K562 (cell line): Measurements from ENCODE around the gene YBEY. TPM values are rescaled to one million over a fixed set of nuclear protein-coding genes. Genes with fewer than 3 reads are reported as not detected.

Source experiments
- POLR2H ChIP-seq: IDR thresholded peaks from 2 replicates; pipeline ENCODE4 v1.6.1; 2016; ENCODE audit warnings: missing genetic modification characterization, low read depth, mild to moderate bottlenecking, control low read depth, missing compliant biosample characterization, moderate library complexity
- RBM17 ChIP-seq: fragments of 200-400 bp; formaldehyde crosslinking; IDR thresholded peaks from 2 replicates; pipeline ENCODE4 v1.6.1; 2017; ENCODE audit warnings: low read depth, mild to moderate bottlenecking, low read length, borderline replicate concordance
- RHOXF2B ChIP-seq: fragments of 250-450 bp; sonication (Bioruptor Pico); conservative IDR thresholded peaks from 2 replicates; pipeline ENCODE4 v1.5.1; 2021
- TRIM28 ChIP-seq: fragments of 450-650 bp; IDR thresholded peaks from 2 replicates; pipeline ENCODE4 v1.6.1; 2017
- polyA plus RNA-seq, 8 experiments: library from polyadenylated mRNA; depleted of rRNA in 4 of 8; stranded (reverse) in 5 of 8; unstranded in 3 of 8; fragments of >200 nt; fragmentation: Nextera tagmentation in 2 of 8; fragmentation: Illumina TruSeq in 1 of 8; extraction: Ambion mirVana in 2 of 8; extraction: Trizol in 1 of 8; gene quantifications; 2 replicates each; pipeline versions ENCODE4 v1.2.1 to v1.2.3, GENCODE V29; 2011 to 2014; ENCODE audit warnings: inconsistent platforms in 1 of 8, missing spikeins in 1 of 8
- total RNA-seq, 7 experiments: library from RNA; depleted of rRNA in 6 of 7; stranded (reverse); fragments of >200 nt in 6 of 7; fragmentation: Illumina TruSeq in 2 of 7; extraction: Trizol in 2 of 7; gene quantifications; 2 replicates each; pipeline versions ENCODE4 v1.2.1 to v1.2.3, GENCODE V29; 2011 to 2021; ENCODE audit warnings: low replicate concordance in 1 of 7
- TF ChIP-seq, protein P1 (sequence below): fragments of 450-650 bp; IDR thresholded peaks from 2 replicates; pipeline ENCODE4 v1.6.1; 2016; ENCODE audit warnings: mild to moderate bottlenecking, moderate library complexity
- TF ChIP-seq, protein P2 (sequence below), 2 experiments: fragments of 450-650 bp in 1 of 2; sonication (generic) in 1 of 2; formaldehyde crosslinking in 1 of 2; IDR thresholded peaks in 1 of 2; conservative IDR thresholded peaks in 1 of 2; 2 replicates each; pipeline versions ENCODE4 v1.6.1 to v1.8.1; 2016 to 2023; ENCODE audit warnings: mild to moderate bottlenecking in 2 of 2, moderate library complexity in 2 of 2, inconsistent platforms in 1 of 2, missing genetic modification reagents in 1 of 2
- TF ChIP-seq, protein P3 (sequence below): IDR thresholded peaks from 3 replicates; pipeline ENCODE4 v1.6.1; 2011; ENCODE audit warnings: borderline replicate concordance, mild to moderate bottlenecking; ENCODE audit not compliant: insufficient read length, insufficient read depth
- TF ChIP-seq, protein P4 (sequence below): fragments of 250-450 bp; sonication (Bioruptor Pico); IDR thresholded peaks from 2 replicates; pipeline ENCODE4 v1.5.0; 2021; ENCODE audit warnings: mild to moderate bottlenecking, moderate library complexity

The YBEY gene
- total and polyA plus RNA-seq, 9 of the 15 experiments (the other 6 are each of a cell fraction or from before 2014, with no cell fraction given) = 6.4 to 28.0 (median 12.4) TPM

DNA sequence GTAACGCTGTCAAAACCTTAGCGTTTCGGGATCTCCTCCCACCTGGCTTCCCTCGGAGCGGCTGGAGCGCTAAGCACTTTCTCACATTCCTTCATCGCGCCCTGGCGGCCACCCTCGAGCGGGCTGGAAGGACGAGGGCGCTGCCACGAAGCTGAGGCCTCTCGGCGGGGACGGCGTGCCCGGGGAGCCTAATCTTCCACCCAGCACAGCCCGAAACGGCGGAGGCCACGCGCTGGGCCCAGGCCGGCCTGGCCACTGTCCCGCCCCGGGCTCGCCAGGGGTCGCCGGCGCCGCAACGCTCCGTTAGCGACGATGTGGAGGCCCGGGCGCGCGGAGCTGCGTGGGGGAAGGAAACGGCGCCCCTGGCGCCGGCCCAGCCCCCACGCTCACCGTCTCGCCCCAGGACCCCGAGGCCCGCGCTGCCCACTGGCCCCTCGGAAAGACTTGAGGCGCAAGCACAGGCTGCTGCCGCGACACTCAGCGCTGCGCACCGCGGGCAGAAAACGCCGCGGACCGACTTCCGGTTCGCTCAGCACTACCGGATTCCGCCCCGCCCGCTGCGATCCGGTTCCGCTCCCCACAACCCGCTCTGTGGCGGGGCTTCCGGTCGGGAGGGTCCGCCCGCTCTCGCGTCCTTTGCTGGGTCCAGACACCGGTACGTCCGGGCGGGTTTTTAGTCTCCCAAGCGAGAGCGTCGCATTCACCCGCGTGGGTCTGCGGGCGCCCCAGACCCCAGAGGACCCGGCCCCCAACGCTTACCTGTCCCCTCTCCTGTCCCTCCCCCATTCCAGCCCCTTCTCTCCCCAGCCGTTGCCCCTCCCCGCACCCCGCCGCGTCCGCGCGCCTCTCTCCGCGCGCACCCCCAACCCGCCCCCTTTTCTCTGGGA, at the start of gene YBEY (continued):
- TF ChIP-seq, protein P1, sequence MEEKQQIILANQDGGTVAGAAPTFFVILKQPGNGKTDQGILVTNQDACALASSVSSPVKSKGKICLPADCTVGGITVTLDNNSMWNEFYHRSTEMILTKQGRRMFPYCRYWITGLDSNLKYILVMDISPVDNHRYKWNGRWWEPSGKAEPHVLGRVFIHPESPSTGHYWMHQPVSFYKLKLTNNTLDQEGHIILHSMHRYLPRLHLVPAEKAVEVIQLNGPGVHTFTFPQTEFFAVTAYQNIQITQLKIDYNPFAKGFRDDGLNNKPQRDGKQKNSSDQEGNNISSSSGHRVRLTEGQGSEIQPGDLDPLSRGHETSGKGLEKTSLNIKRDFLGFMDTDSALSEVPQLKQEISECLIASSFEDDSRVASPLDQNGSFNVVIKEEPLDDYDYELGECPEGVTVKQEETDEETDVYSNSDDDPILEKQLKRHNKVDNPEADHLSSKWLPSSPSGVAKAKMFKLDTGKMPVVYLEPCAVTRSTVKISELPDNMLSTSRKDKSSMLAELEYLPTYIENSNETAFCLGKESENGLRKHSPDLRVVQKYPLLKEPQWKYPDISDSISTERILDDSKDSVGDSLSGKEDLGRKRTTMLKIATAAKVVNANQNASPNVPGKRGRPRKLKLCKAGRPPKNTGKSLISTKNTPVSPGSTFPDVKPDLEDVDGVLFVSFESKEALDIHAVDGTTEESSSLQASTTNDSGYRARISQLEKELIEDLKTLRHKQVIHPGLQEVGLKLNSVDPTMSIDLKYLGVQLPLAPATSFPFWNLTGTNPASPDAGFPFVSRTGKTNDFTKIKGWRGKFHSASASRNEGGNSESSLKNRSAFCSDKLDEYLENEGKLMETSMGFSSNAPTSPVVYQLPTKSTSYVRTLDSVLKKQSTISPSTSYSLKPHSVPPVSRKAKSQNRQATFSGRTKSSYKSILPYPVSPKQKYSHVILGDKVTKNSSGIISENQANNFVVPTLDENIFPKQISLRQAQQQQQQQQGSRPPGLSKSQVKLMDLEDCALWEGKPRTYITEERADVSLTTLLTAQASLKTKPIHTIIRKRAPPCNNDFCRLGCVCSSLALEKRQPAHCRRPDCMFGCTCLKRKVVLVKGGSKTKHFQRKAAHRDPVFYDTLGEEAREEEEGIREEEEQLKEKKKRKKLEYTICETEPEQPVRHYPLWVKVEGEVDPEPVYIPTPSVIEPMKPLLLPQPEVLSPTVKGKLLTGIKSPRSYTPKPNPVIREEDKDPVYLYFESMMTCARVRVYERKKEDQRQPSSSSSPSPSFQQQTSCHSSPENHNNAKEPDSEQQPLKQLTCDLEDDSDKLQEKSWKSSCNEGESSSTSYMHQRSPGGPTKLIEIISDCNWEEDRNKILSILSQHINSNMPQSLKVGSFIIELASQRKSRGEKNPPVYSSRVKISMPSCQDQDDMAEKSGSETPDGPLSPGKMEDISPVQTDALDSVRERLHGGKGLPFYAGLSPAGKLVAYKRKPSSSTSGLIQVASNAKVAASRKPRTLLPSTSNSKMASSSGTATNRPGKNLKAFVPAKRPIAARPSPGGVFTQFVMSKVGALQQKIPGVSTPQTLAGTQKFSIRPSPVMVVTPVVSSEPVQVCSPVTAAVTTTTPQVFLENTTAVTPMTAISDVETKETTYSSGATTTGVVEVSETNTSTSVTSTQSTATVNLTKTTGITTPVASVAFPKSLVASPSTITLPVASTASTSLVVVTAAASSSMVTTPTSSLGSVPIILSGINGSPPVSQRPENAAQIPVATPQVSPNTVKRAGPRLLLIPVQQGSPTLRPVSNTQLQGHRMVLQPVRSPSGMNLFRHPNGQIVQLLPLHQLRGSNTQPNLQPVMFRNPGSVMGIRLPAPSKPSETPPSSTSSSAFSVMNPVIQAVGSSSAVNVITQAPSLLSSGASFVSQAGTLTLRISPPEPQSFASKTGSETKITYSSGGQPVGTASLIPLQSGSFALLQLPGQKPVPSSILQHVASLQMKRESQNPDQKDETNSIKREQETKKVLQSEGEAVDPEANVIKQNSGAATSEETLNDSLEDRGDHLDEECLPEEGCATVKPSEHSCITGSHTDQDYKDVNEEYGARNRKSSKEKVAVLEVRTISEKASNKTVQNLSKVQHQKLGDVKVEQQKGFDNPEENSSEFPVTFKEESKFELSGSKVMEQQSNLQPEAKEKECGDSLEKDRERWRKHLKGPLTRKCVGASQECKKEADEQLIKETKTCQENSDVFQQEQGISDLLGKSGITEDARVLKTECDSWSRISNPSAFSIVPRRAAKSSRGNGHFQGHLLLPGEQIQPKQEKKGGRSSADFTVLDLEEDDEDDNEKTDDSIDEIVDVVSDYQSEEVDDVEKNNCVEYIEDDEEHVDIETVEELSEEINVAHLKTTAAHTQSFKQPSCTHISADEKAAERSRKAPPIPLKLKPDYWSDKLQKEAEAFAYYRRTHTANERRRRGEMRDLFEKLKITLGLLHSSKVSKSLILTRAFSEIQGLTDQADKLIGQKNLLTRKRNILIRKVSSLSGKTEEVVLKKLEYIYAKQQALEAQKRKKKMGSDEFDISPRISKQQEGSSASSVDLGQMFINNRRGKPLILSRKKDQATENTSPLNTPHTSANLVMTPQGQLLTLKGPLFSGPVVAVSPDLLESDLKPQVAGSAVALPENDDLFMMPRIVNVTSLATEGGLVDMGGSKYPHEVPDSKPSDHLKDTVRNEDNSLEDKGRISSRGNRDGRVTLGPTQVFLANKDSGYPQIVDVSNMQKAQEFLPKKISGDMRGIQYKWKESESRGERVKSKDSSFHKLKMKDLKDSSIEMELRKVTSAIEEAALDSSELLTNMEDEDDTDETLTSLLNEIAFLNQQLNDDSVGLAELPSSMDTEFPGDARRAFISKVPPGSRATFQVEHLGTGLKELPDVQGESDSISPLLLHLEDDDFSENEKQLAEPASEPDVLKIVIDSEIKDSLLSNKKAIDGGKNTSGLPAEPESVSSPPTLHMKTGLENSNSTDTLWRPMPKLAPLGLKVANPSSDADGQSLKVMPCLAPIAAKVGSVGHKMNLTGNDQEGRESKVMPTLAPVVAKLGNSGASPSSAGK = peak; percentile 96
- TF ChIP-seq, protein P2, sequence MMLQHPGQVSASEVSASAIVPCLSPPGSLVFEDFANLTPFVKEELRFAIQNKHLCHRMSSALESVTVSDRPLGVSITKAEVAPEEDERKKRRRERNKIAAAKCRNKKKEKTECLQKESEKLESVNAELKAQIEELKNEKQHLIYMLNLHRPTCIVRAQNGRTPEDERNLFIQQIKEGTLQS (IDR thresholded peaks at IDR 0.05) = no peak
- TF ChIP-seq, protein P2 (CRISPR knock-in tag; conservative IDR thresholded peaks at IDR 0.05) = no peak
- TF ChIP-seq TRIM28 (peak; percentile 55; the same call in 1 of the 2 replicates), POLR2H (tag) (peak; percentile 87), RHOXF2B (CRISPR knock-in tag) (no peak), RBM17 (no peak)
- TF ChIP-seq, protein P3, sequence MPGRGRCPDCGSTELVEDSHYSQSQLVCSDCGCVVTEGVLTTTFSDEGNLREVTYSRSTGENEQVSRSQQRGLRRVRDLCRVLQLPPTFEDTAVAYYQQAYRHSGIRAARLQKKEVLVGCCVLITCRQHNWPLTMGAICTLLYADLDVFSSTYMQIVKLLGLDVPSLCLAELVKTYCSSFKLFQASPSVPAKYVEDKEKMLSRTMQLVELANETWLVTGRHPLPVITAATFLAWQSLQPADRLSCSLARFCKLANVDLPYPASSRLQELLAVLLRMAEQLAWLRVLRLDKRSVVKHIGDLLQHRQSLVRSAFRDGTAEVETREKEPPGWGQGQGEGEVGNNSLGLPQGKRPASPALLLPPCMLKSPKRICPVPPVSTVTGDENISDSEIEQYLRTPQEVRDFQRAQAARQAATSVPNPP = no peak
- TF ChIP-seq, protein P4, sequence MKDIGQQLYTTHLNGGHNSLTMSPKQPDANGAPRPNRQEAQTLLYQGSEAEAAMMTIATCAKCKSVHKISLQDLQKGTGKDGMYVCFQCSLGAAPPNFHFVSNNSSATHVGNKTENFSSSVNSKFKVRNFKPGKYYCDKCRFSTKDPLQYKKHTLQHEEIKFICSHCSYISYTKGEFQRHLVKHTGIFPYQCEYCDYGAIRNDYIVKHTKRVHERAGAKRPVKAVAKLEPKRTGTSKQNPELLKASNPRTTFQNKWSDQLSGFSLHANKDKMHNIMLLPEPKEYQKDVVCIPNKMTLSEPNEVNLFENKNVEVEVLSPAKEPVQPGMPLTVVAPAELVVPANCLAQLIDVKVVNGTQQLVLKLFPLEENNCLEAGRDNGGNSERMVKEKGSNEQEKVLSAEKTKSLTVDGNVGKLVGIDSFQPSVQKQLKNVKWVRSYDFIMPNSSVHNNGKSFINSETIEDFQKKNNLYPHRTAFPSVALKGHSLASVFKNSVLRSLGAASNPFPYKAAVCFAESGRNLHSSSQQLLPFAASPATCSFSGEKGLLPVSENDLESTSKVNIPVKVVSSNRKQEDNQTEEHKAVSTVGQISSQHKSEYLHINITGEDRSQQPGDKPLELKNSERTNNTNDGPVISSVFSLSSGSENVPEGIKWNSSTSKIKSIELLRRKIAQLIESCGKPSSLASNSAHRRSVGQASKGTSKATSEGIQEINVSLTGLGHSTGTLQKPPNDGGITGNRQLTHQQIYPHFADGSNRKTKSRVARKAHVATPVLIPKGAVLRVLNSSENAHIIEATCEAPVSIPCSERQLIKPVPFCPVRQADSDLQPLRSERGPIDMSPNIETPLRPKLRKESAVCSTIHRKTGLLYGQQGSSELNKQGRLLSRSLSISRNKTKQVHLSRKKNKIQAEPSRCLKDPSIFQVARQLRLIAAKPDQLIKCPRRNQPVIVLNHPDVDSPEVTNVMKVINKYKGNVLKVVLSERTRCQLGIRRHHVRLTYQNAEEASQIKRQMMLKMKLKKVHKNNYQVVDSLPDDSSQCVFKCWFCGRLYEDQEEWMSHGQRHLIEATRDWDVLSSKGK (CRISPR knock-in tag) = no peak
